ENCODE measurements around the gene ERCC3.
"Not testable (repeated sequence)": the region's sequence is repeated elsewhere in the genome, so short reads cannot be mapped to it uniquely, and the experiment has no call there.

The ERCC3 gene

GRCh38 chr2:127279781-127280180 is 14.2 kb downstream of the ERCC3 start:
- no peak for DNase-seq (ENCODE audit: low read depth in 3 of 3)

GRCh38 chr2:127278959-127279358 is 15.0 kb downstream of the ERCC3 start:
- no peak for DNase-seq (ENCODE audit: low read depth in 3 of 3)

GRCh38 chr2:127277028-127277427 is 16.9 kb downstream of the ERCC3 start:
- DNase-seq (ENCODE audit: low read depth in 3 of 3) = no peak

GRCh38 chr2:127275789-127276188 is 18.2 kb downstream of the ERCC3 start:
- DNase-seq (ENCODE audit: low read depth in 3 of 3) = no peak

GRCh38 chr2:127275356-127275755 is 18.6 kb downstream of the ERCC3 start:
- DNase-seq (ENCODE audit: low read depth in 3 of 3) = no peak

GRCh38 chr2:127270663-127271062 is 23.3 kb downstream of the ERCC3 start:
- DNase-seq (ENCODE audit: low read depth in 3 of 3) = no peak

GRCh38 chr2:127261804-127262406 is 32.0 kb downstream of the ERCC3 start:
- DNase-seq (ENCODE audit: low read depth in 3 of 3) = no peak

GRCh38 chr2:127259355-127259754 is 34.6 kb downstream of the ERCC3 start:
- DNase-seq (ENCODE audit: low read depth in 3 of 3) = no peak

GRCh38 chr2:127256866-127257265 is 37.1 kb downstream of the ERCC3 start:
- no peak for DNase-seq (ENCODE audit: low read depth in 3 of 3)

GRCh38 chr2:127256381-127256780 is 37.6 kb downstream of the ERCC3 start:
- no peak for DNase-seq (ENCODE audit: low read depth in 3 of 3)

- DNase-seq (ENCODE audit: low read depth in 3 of 3) = no peak
These were observed 38.2 kb downstream of the ERCC3 start for GRCh38 chr2:127255721-127256120.

GRCh38 chr2:127255146-127255545 is 38.8 kb downstream of the ERCC3 start:
- DNase-seq (ENCODE audit: low read depth in 3 of 3) = no peak

GRCh38 chr2:127254386-127254981 is 39.5 kb downstream of the ERCC3 start:
- DNase-seq (ENCODE audit: low read depth in 3 of 3) = no peak

- DNase-seq (ENCODE audit: low read depth in 3 of 3) = not testable (repeated sequence)
These were observed 52.8 kb downstream of the ERCC3 start for GRCh38 chr2:127241184-127241583.

- no peak for DNase-seq (ENCODE audit: low read depth in 3 of 3)
These were observed 54.5 kb downstream of the ERCC3 start for GRCh38 chr2:127239395-127239794.

- not testable (repeated sequence) for DNase-seq (ENCODE audit: low read depth in 3 of 3)
These were observed 56.2 kb downstream of the ERCC3 start for GRCh38 chr2:127237768-127238167.

- DNase-seq (ENCODE audit: low read depth in 3 of 3) = no peak
These were observed 58.8 kb downstream of the ERCC3 start for GRCh38 chr2:127235082-127235702.

- no peak for DNase-seq (ENCODE audit: low read depth in 3 of 3)
These were observed 60.2 kb downstream of the ERCC3 start for GRCh38 chr2:127233710-127234109.

- DNase-seq (ENCODE audit: low read depth in 3 of 3) = no peak
These were observed 62.6 kb downstream of the ERCC3 start for GRCh38 chr2:127231130-127231865.

- no peak for DNase-seq (ENCODE audit: low read depth in 3 of 3)
These were observed 64.4 kb downstream of the ERCC3 start for GRCh38 chr2:127229555-127229954.

- DNase-seq (ENCODE audit: low read depth in 3 of 3) = no peak
These were observed 65.8 kb downstream of the ERCC3 start for GRCh38 chr2:127228102-127228501.

GRCh38 chr2:127227264-127227660 is 66.7 kb downstream of the ERCC3 start:
- not testable (repeated sequence) for DNase-seq (ENCODE audit: low read depth in 3 of 3)
